H9 (cell line): ENCODE data around the gene DNAJC9. TPM values are rescaled to one million over a fixed set of nuclear protein-coding genes. Genes with fewer than 3 reads are reported as not detected.

Experiments
- DNase-seq: peaks from one replicate; pipeline ENCODE4 v3.0.0-alpha.2; 2017
- H2AFZ ChIP-seq: one replicate; pipeline ENCODE4 v1.6.1; 2013; ENCODE audit warnings: mild to moderate bottlenecking, low read length, control low read depth, moderate library complexity
- H2AK5ac ChIP-seq: 2 replicates; pipeline ENCODE4 v1.6.1; 2013; ENCODE audit warnings: low read length, control low read depth, mixed read lengths; ENCODE audit not compliant: insufficient read length
- H2BK120ac ChIP-seq: one replicate; pipeline ENCODE4 v1.6.1; 2013; ENCODE audit warnings: low read depth, mild to moderate bottlenecking, low read length, control low read depth, inconsistent platforms; ENCODE audit not compliant: poor library complexity, severe bottlenecking
- H2BK12ac ChIP-seq: 2 replicates; pipeline ENCODE4 v1.6.1; 2013; ENCODE audit warnings: low read length, control low read depth, mixed read lengths, low read depth; ENCODE audit not compliant: insufficient read length
- H2BK15ac ChIP-seq: 2 replicates; pipeline ENCODE4 v1.6.1; 2013; ENCODE audit warnings: low read depth, low read length, control low read depth
- H2BK20ac ChIP-seq: one replicate; pipeline ENCODE4 v1.6.1; 2013; ENCODE audit warnings: low read depth, mild to moderate bottlenecking, low read length, control low read depth, inconsistent platforms; ENCODE audit not compliant: poor library complexity, severe bottlenecking
- H2BK5ac ChIP-seq: 2 replicates; pipeline ENCODE4 v1.6.1; 2013; ENCODE audit warnings: low read length, control low read depth, mixed read lengths; ENCODE audit not compliant: insufficient read length
- H3K14ac ChIP-seq: 2 replicates; pipeline ENCODE4 v1.6.1; 2013; ENCODE audit warnings: low read length, control low read depth; ENCODE audit not compliant: insufficient read depth
- H3K18ac ChIP-seq: 2 replicates; pipeline ENCODE4 v1.6.1; 2013; ENCODE audit warnings: low read depth, mild to moderate bottlenecking, mixed read lengths, low read length, control low read depth; ENCODE audit not compliant: insufficient read length
- H3K23ac ChIP-seq: 2 replicates; pipeline ENCODE4 v1.6.1; 2013; ENCODE audit warnings: low read length, control low read depth, mixed read lengths, low read depth; ENCODE audit not compliant: insufficient read length
- H3K23me2 ChIP-seq: 2 replicates; pipeline ENCODE4 v1.6.1; 2013; ENCODE audit warnings: low read depth, mild to moderate bottlenecking, mixed read lengths, low read length, control low read depth; ENCODE audit not compliant: insufficient read length, poor library complexity, severe bottlenecking
- H3K27ac ChIP-seq: 2 replicates; pipeline ENCODE4 v1.5.1; 2013; ENCODE audit warnings: low read length, control low read depth, mixed read lengths, low read depth; ENCODE audit not compliant: insufficient read length
- H3K27me3 ChIP-seq: 2 replicates; pipeline ENCODE4 v1.6.1; 2013; ENCODE audit warnings: low read length, control low read depth, inconsistent platforms; ENCODE audit not compliant: insufficient read depth
- H3K4ac ChIP-seq: 2 replicates; pipeline ENCODE4 v1.6.1; 2013; ENCODE audit warnings: low read depth, mild to moderate bottlenecking, control low read depth, inconsistent platforms, low read length, moderate library complexity
- H3K4me1 ChIP-seq: 2 replicates; pipeline ENCODE4 v1.6.1; 2013; ENCODE audit warnings: low read length, control low read depth, inconsistent platforms; ENCODE audit not compliant: insufficient read depth
- H3K4me2 ChIP-seq: 2 replicates; pipeline ENCODE4 v1.6.1; 2013; ENCODE audit warnings: low read length, control low read depth, mixed read lengths; ENCODE audit not compliant: insufficient read length, insufficient read depth
- H3K56ac ChIP-seq: 2 replicates; pipeline ENCODE4 v1.6.1; 2013; ENCODE audit warnings: low read depth, mild to moderate bottlenecking, mixed read lengths, low read length, control low read depth; ENCODE audit not compliant: insufficient read length
- H3K79me1 ChIP-seq: 2 replicates; pipeline ENCODE4 v1.6.1; 2013; ENCODE audit warnings: low read depth, mild to moderate bottlenecking, moderate library complexity, low read length, control low read depth, inconsistent platforms; ENCODE audit not compliant: insufficient read depth, poor library complexity, severe bottlenecking
- H3K79me2 ChIP-seq: 2 replicates; pipeline ENCODE4 v1.6.1; 2013; ENCODE audit warnings: low read length, control low read depth, inconsistent platforms; ENCODE audit not compliant: insufficient read depth
- H3K9ac ChIP-seq: 2 replicates; pipeline ENCODE4 v1.6.1; 2013; ENCODE audit warnings: low read length, control low read depth, mixed read lengths; ENCODE audit not compliant: insufficient read length; ENCODE audit errors: extremely low read depth
- H3K9me3 ChIP-seq: one replicate; pipeline ENCODE4 v1.6.1; 2013; ENCODE audit warnings: low read depth, low read length, inconsistent platforms; ENCODE audit not compliant: control insufficient read depth
- H3T11ph ChIP-seq: one replicate; pipeline ENCODE4 v1.6.1; 2013; ENCODE audit warnings: mild to moderate bottlenecking, low read length, control low read depth, inconsistent platforms
- H4K20me1 ChIP-seq: one replicate; pipeline ENCODE4 v1.6.1; 2013; ENCODE audit not compliant: control insufficient read depth, insufficient read length, insufficient read depth
- H4K5ac ChIP-seq: 2 replicates; pipeline ENCODE4 v1.6.1; 2013; ENCODE audit warnings: low read depth, mild to moderate bottlenecking, mixed read lengths, low read length, control low read depth; ENCODE audit not compliant: insufficient read length
- H4K8ac ChIP-seq: replicated peaks from 2 replicates; pipeline ENCODE4 v1.6.1; 2013; ENCODE audit warnings: low read length, control low read depth, mixed read lengths, low read depth; ENCODE audit not compliant: insufficient read length
- H4K91ac ChIP-seq: 2 replicates; pipeline ENCODE4 v1.6.1; 2013; ENCODE audit warnings: low read depth, mild to moderate bottlenecking, moderate library complexity, mixed read lengths, low read length, control low read depth; ENCODE audit not compliant: insufficient read length
- H3K27ac Mint-ChIP-seq, 3 experiments: 2 replicates in 2 of 3; 3 replicates in 1 of 3; pipeline ENCODE4 v1.8.0; 2020 to 2021; ENCODE audit warnings: mixed read lengths in 3 of 3, mild to moderate bottlenecking in 1 of 3, moderate library complexity in 1 of 3
- H3K27me3 Mint-ChIP-seq: 2 replicates; pipeline ENCODE4 v1.8.0; 2021; ENCODE audit warnings: low read depth, mild to moderate bottlenecking, moderate library complexity, mixed read lengths
- H3K36me3 Mint-ChIP-seq, 3 experiments: 2 replicates in 2 of 3; 3 replicates in 1 of 3; pipeline ENCODE4 v1.8.0; 2020 to 2021; ENCODE audit warnings: low read depth in 3 of 3, mixed read lengths in 3 of 3; ENCODE audit not compliant: insufficient read depth in 1 of 3
- H3K4me1 Mint-ChIP-seq, 2 experiments: 2 replicates each; pipeline ENCODE4 v1.8.0; 2020; ENCODE audit warnings: mixed read lengths in 2 of 2
- H3K4me3 Mint-ChIP-seq, 2 experiments: 2 replicates in 1 of 2; 3 replicates in 1 of 2; pipeline ENCODE4 v1.8.0; 2020 to 2021; ENCODE audit warnings: mild to moderate bottlenecking in 2 of 2, mixed read lengths in 2 of 2, moderate library complexity in 1 of 2
- H3K9me3 Mint-ChIP-seq, 2 experiments: 2 replicates in 1 of 2; 3 replicates in 1 of 2; pipeline ENCODE4 v1.8.0; 2020; ENCODE audit warnings: mild to moderate bottlenecking in 2 of 2, mixed read lengths in 2 of 2, moderate library complexity in 1 of 2
- CTCF ChIP-seq: fragments of 200-600 bp; sonication (generic); conservative IDR thresholded peaks from 3 replicates; pipeline ENCODE4 v1.8.0; 2021; ENCODE audit warnings: antibody characterized with exemption, mild to moderate bottlenecking
- WGBS: extraction: QIAGEN DNeasy Blood & Tissue Kit; methylation state at CpG from one replicate; pipeline ENCODE4 v1.1.7; 2013; ENCODE audit warnings: missing lambda C conversion rate, low lambda C conversion rate, mixed read lengths; ENCODE audit not compliant: insufficient read length; ENCODE audit errors: extremely low coverage; 5-methylcytosine and 5-hydroxymethylcytosine counted together
- total RNA-seq: library from RNA; stranded (reverse); gene quantifications from 2 replicates; pipeline ENCODE4 v1.2.1, GENCODE V29; 2021

DNAJC9 gene
- total RNA-seq, 1 experiment from 2014 or later: 45.7 TPM

DNA sequence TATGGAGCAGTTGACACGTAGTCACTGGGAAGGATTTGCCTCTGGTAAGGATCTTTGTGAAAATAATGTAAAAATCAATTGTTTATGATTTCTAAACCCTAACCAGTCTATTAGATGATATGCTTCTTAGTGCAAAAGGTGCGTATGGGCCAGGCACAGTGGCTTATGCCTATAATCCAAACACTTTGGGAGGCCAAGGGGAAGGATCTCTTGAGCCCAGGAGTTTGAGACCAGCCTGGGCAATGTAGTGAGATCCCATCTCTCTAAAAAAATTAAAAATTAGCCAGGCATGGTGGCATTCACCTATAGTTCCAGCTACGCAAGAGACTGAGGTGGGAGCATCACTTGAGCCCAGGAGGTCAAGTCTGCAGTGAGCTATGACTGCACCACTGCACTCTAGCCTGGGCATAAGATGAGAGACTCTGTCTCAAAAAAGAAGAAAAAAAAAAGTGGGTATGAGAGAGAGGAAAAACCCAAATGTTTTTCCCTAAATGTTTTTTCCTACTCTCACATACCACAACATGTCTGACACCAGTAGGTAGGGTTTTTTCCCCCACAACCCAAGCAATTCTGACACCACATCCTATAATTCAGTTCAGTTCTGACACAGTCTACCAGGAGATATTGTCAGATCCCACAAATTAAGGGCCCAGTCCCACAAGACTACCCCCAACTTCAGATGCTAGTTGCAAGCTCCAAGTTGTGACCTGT lies 36.5 kb downstream of the DNAJC9 start:
- Histone ChIP-seq H3K4me2 (no peak overlapping the region), H3K27me3 (no peaks in the 10 kb centered on the region), H2BK15ac (no peak overlapping the region), H2AK5ac (no peak overlapping the region), H3K23me2 (no peaks in the 10 kb centered on the region), H3K9ac (no peak overlapping the region), H3K4ac (no peak overlapping the region), H2AFZ (no peak overlapping the region), H2BK12ac (no peak overlapping the region), H2BK5ac (no peak overlapping the region), H3K14ac (no peak overlapping the region), H3K79me2 (no peaks in the 10 kb centered on the region), H3K79me1 (no peaks in the 10 kb centered on the region), H4K91ac (no peak overlapping the region), H3K56ac (no peak overlapping the region), H3T11ph (no peak overlapping the region), H2BK120ac (no peak overlapping the region), H4K8ac (no peak overlapping the region), H3K9me3 (peaks cover 11% of the 10 kb centered on the region), H3K18ac (no peak overlapping the region), H2BK20ac (no peak overlapping the region), H3K23ac (no peak overlapping the region), H4K5ac (no peak overlapping the region), H3K4me1 (no peaks in the 10 kb centered on the region), H3K27ac (no peak overlapping the region), H4K20me1 (no peaks in the 10 kb centered on the region)
- peaks cover 18 to 22% of the 10 kb centered on the region in 2 experiments for H3K9me3 Mint-ChIP-seq
- H3K4me1 Mint-ChIP-seq: no peaks in the 10 kb centered on the region
- no CpG with 5 or more reads among the region's 3 CpGs for WGBS
- peaks cover 18 to 32% (median 31%) of the 10 kb centered on the region in 3 experiments for H3K36me3 Mint-ChIP-seq
- H3K27me3 Mint-ChIP-seq: no peaks in the 10 kb centered on the region; the same call in 1 of the 2 replicates
- H3K27ac Mint-ChIP-seq: no peak overlapping the region
- TF ChIP-seq CTCF: no peak
- H3K4me3 Mint-ChIP-seq: no peak overlapping the region
- no peak for DNase-seq
